Left renal cortex interstitium (tissue), 4 donors: ENCODE results near the gene RASSF4. TPM values are rescaled to one million over a fixed set of nuclear protein-coding genes. Genes with fewer than 3 reads are reported as not detected.

ENCODE experiments used
- DNase-seq, 4 donors: peaks; one replicate each; pipeline ENCODE4 v3.0.0-alpha.2; 2013; ENCODE audit warnings: low read depth in 4 of 4, low spot score in 2 of 4, missing footprints in 1 of 4
- polyA plus RNA-seq, 4 donors: library from polyadenylated mRNA; unstranded; fragments of 120-200 nt; gene quantifications; one replicate each; pipeline ENCODE4 v1.2.1, GENCODE V29; 2013; ENCODE audit not compliant: insufficient read length in 4 of 4

RASSF4 gene
- polyA plus RNA-seq, 4 donors, result 23.2 to 43.6 (median 29.7) TPM

- DNase-seq, result no peak
Observed at GRCh38 chr10:44927352-44927751, 32.2 kb upstream of the RASSF4 start.

- DNase-seq, result no peak
Observed at GRCh38 chr10:44928462-44928861, 31.1 kb upstream of the RASSF4 start.

- no peak for DNase-seq
Observed at GRCh38 chr10:44929356-44930255, 30.0 kb upstream of the RASSF4 start.

GRCh38 chr10:44930904-44931620 lies 28.5 kb upstream of the RASSF4 start:
- DNase-seq, result no peak

- no peak for DNase-seq
Observed at GRCh38 chr10:44931621-44932516, 27.7 kb upstream of the RASSF4 start.

GRCh38 chr10:44932517-44933450 lies 26.8 kb upstream of the RASSF4 start:
- DNase-seq, result peak in 1 of 4 donors; percentile 77

- DNase-seq, result no peak
Observed at GRCh38 chr10:44933451-44934321, 25.9 kb upstream of the RASSF4 start.

- DNase-seq, result no peak
Observed at GRCh38 chr10:44934416-44935200, 25.0 kb upstream of the RASSF4 start.

GRCh38 chr10:44935201-44935965 lies 24.2 kb upstream of the RASSF4 start:
- no peak for DNase-seq

GRCh38 chr10:44935966-44936295 lies 23.7 kb upstream of the RASSF4 start:
- no peak for DNase-seq

GRCh38 chr10:44936314-44936975 lies 23.2 kb upstream of the RASSF4 start:
- no peak for DNase-seq

- no peak for DNase-seq
Observed at GRCh38 chr10:44937196-44938005, 22.2 kb upstream of the RASSF4 start.

GRCh38 chr10:44938956-44939355 lies 20.6 kb upstream of the RASSF4 start:
- DNase-seq, result no peak

GRCh38 chr10:44939691-44940401 lies 19.8 kb upstream of the RASSF4 start:
- DNase-seq, result no peak

GRCh38 chr10:44944354-44944753 lies 15.2 kb upstream of the RASSF4 start:
- no peak for DNase-seq
